ENCODE data around the gene OSBPL3. TPM values are rescaled to one million over a fixed set of nuclear protein-coding genes. Genes with fewer than 3 reads are reported as not detected.
A peak's percentile ranks its signal among the peaks of the same experiment; 100 is the strongest.

The OSBPL3 gene
- polyA plus RNA-seq, 1 experiment: 26.5 TPM

DNA sequence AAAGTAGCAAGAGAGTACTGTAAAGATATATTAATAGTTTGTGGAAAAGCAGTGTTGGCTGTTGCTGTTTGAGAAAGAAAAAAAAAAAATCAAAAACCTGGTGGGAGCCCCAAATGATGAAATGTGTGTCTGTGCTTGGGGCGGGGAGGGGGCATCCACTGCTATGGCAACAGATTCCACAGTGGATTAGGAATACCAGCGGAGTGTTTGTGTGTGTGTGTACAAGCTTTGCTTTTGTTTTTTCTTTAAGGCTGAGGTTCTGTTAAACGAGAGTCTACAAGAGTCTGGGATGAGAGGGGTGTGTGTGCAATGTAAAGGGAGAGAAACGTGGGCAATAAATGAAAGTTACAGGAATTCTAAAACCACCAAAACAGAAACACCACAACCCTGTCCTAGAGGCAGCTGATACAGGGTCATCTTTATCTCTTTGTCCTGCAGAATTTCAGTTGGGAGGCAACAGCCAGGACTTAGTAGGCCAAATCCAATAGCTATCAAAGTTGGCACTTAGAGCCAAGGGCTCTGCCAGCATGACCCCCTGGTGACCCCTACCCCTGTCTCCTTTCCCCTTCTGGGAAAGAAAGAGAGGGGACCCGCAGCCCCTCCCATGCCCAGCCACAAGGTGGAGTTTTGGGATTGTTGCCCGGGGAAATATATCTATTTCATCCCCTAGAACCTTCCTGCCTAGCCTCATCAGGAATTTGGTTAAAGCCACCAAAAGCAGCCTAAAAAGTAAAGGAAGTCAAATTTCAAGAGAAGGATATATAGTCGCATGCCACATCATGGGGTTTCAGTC, 85.4 kb downstream of the OSBPL3 start:
- no peak overlapping the region for H3K4me3 ChIP-seq (ENCODE audit: low read depth, low read length)
- CTCF ChIA-PET: interaction anchor here (0.5 to 1.6 kb wide), 9 partner anchors 9 to 332 kb away, joined by 3 to 5 read pairs (median 3); no protein-coding TSS in a partner anchor

GRCh38 chr7:24891311-24891735, 88.7 kb downstream of the OSBPL3 start:
- no peaks in the 10 kb centered on the region for H3K27me3 ChIP-seq (ENCODE audit: control insufficient read depth, insufficient read depth, low read length)
- H3K36me3 ChIP-seq (ENCODE audit: control insufficient read depth, insufficient read depth, low read length): peaks cover 2% of the 10 kb centered on the region; the same call in 1 of the 2 replicates
- TF ChIP-seq, protein P1, sequence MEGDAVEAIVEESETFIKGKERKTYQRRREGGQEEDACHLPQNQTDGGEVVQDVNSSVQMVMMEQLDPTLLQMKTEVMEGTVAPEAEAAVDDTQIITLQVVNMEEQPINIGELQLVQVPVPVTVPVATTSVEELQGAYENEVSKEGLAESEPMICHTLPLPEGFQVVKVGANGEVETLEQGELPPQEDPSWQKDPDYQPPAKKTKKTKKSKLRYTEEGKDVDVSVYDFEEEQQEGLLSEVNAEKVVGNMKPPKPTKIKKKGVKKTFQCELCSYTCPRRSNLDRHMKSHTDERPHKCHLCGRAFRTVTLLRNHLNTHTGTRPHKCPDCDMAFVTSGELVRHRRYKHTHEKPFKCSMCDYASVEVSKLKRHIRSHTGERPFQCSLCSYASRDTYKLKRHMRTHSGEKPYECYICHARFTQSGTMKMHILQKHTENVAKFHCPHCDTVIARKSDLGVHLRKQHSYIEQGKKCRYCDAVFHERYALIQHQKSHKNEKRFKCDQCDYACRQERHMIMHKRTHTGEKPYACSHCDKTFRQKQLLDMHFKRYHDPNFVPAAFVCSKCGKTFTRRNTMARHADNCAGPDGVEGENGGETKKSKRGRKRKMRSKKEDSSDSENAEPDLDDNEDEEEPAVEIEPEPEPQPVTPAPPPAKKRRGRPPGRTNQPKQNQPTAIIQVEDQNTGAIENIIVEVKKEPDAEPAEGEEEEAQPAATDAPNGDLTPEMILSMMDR (IDR thresholded peaks at IDR 0.05; ENCODE audit: insufficient read depth, low read depth, low read length): no peak
- H3K4me3 ChIP-seq (ENCODE audit: low read depth, low read length): no peak overlapping the region
- POLR2A ChIA-PET: no interaction called here
- no peak for DNase-seq (ENCODE audit: low read depth)
- CTCF ChIA-PET: interaction anchor here (1.3 to 2.1 kb wide), 3 partner anchors 57 to 203 kb away, joined by 3 to 4 read pairs (median 3); no protein-coding TSS in a partner anchor

More for the DNA sequence above, 85.4 kb downstream of the OSBPL3 start:
- TF ChIP-seq, protein P1 (IDR thresholded peaks at IDR 0.05; ENCODE audit: insufficient read depth, low read depth, low read length): peak; percentile 56
- Histone ChIP-seq H3K27me3 (ENCODE audit: control insufficient read depth, insufficient read depth, low read length) (no peaks in the 10 kb centered on the region), H3K36me3 (ENCODE audit: control insufficient read depth, insufficient read depth, low read length) (peaks cover 2% of the 10 kb centered on the region; the same call in 1 of the 2 replicates)
- POLR2A ChIA-PET: no interaction called here
- no peak for DNase-seq (ENCODE audit: low read depth)

DNA sequence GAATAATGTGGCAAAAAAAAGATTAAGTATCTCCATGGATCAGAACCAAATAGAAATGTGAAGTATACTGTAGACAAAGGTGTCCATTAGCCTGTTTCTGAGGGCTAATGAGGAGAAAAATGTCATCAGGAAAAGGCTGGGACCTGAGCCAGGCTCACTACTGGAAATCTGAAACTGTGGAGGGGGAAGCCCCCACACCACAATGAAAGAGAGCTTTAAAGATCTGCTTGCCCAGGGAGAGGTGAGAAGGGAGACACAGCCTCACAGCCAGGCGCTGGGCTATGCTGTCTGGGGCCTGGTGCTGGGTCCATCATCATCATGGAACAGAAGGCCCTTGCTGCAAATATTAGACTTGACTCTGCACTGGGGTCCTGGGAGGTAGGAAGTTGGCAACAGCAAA, 90.4 kb downstream of the OSBPL3 start:
- POLR2A ChIA-PET: no interaction called here

GRCh38 chr7:24888653-24889052, 91.3 kb downstream of the OSBPL3 start:
- TF ChIP-seq, protein P1 (IDR thresholded peaks at IDR 0.05; ENCODE audit: insufficient read depth, low read depth, low read length): no peak
- Histone ChIP-seq H3K36me3 (ENCODE audit: control insufficient read depth, insufficient read depth, low read length) (peaks cover 2% of the 10 kb centered on the region; the same call in 1 of the 2 replicates), H3K27me3 (ENCODE audit: control insufficient read depth, insufficient read depth, low read length) (no peaks in the 10 kb centered on the region), H3K4me3 (ENCODE audit: low read depth, low read length) (no peak overlapping the region)
- ChIA-PET POLR2A (no interaction called here), CTCF (interaction anchor here (1.1 to 1.6 kb wide), 2 partner anchors 29 to 205 kb away, joined by 3 to 5 read pairs; no protein-coding TSS in a partner anchor)
- DNase-seq (ENCODE audit: low read depth): no peak

More for the DNA sequence above, 90.4 kb downstream of the OSBPL3 start:
- Histone ChIP-seq H3K27me3 (ENCODE audit: control insufficient read depth, insufficient read depth, low read length) (no peaks in the 10 kb centered on the region), H3K36me3 (ENCODE audit: control insufficient read depth, insufficient read depth, low read length) (peaks cover 2% of the 10 kb centered on the region; the same call in 1 of the 2 replicates), H3K4me3 (ENCODE audit: low read depth, low read length) (no peak overlapping the region)
- TF ChIP-seq, protein P1 (IDR thresholded peaks at IDR 0.05; ENCODE audit: insufficient read depth, low read depth, low read length): no peak
- DNase-seq (ENCODE audit: low read depth): no peak
- CTCF ChIA-PET: interaction anchor here (1.0 to 1.6 kb wide), 2 partner anchors 77 to 204 kb away, joined by 4 to 5 read pairs; no protein-coding TSS in a partner anchor

- TF ChIP-seq, protein P1 (IDR thresholded peaks at IDR 0.05; ENCODE audit: insufficient read depth, low read depth, low read length): no peak
- H3K36me3 ChIP-seq (ENCODE audit: control insufficient read depth, insufficient read depth, low read length): peaks cover 2% of the 10 kb centered on the region; the same call in 1 of the 2 replicates
- ChIA-PET CTCF (interaction anchor here (0.9 to 1.1 kb wide), 2 partner anchors 8 to 10 kb away, joined by 3 to 4 read pairs; no protein-coding TSS in a partner anchor), POLR2A (no interaction called here)
- H3K4me3 ChIP-seq (ENCODE audit: low read depth, low read length): no peak overlapping the region
- no peak for DNase-seq (ENCODE audit: low read depth)
- no peaks in the 10 kb centered on the region for H3K27me3 ChIP-seq (ENCODE audit: control insufficient read depth, insufficient read depth, low read length)
These were observed 94.3 kb downstream of the OSBPL3 start for GRCh38 chr7:24885716-24886115.
